ENCODE measurements around the gene ACOT13. TPM values are rescaled to one million over a fixed set of nuclear protein-coding genes. Genes with fewer than 3 reads are reported as not detected.
"Not testable (repeated sequence)": the region's sequence is repeated elsewhere in the genome, so short reads cannot be mapped to it uniquely, and the experiment has no call there.

The ACOT13 gene
- total RNA-seq, 1 experiment from 2014 or later: 79.2 TPM

- DNase-seq: no peak
- no peak overlapping the region for H3K4me2 ChIP-seq
- BruUV-seq (replicated peaks): no TSS peak
- peaks cover 10% of the 10 kb centered on the region for H3K4me1 ChIP-seq (replicated peaks; ENCODE audit: insufficient read depth)
- peaks cover 14% of the 10 kb centered on the region; the same call in 1 of the 2 replicates for H3K36me3 ChIP-seq (ENCODE audit: low read depth)
- H3K79me2 ChIP-seq (ENCODE audit: low read depth): peaks cover 16% of the 10 kb centered on the region
- intact Hi-C loops (cut with micrococcal nuclease; ENCODE audit: unreplicated experiment): no loop called here
- H2AFZ ChIP-seq: no peak overlapping the region
- TF ChIP-seq EZH2 (IDR thresholded peaks at IDR 0.05; ENCODE audit: low read depth): no peak
- TF ChIP-seq CTCF (conservative IDR thresholded peaks at IDR 0.05): no peak
- no peaks in the 10 kb centered on the region for H4K20me1 ChIP-seq (ENCODE audit: insufficient read depth)
- H3K9me2 ChIP-seq (ENCODE audit: insufficient read depth): no peaks in the 10 kb centered on the region
- no peak overlapping the region for H3K4me3 ChIP-seq
- POLR2A ChIA-PET (ENCODE audit: unreplicated experiment): no interaction called here
- H3F3A ChIP-seq (ENCODE audit: insufficient read depth, low read depth): peaks cover 10% of the 10 kb centered on the region
- H3K27me3 ChIP-seq (ENCODE audit: insufficient read depth, low read depth): no peaks in the 10 kb centered on the region
- no peak overlapping the region for H3K27ac ChIP-seq
- CTCF ChIA-PET: no interaction called here
- H3K9me3 ChIP-seq (ENCODE audit: insufficient read depth, low read depth): peaks cover 33% of the 10 kb centered on the region
These were observed 5.8 kb downstream of the ACOT13 start for GRCh38 chr6:24672620-24673182.

DNA sequence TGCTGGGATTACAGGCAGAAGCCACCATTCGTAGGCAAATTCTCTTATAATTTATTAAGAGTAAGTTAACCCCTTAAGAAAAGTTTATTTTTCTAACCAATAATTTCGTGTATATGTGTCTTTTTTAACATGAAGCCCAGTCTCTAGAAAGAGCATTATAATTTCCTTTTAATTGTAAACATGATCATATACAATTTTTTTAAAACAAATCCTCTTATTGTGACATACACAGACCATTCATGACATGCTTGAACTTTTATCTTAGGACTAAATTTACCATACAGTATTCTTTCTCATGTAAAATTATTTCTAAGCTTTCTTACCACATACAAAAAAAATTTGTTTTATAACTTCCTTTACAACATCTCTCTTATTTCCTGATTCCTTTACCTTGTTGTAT, 6.7 kb downstream of the ACOT13 start:
- Histone ChIP-seq H4K20me1 (ENCODE audit: insufficient read depth) (no peaks in the 10 kb centered on the region), H3K4me1 (replicated peaks; ENCODE audit: insufficient read depth) (peaks cover under 1% of the 10 kb centered on the region; the same call in 1 of the 2 replicates), H2AFZ (no peak overlapping the region), H3K79me2 (ENCODE audit: low read depth) (peaks cover 6% of the 10 kb centered on the region; the same call in 1 of the 2 replicates), H3K4me3 (no peak overlapping the region), H3K36me3 (ENCODE audit: low read depth) (peaks cover 14% of the 10 kb centered on the region; the same call in 1 of the 2 replicates), H3K4me2 (no peak overlapping the region), H3K9me2 (ENCODE audit: insufficient read depth) (no peaks in the 10 kb centered on the region), H3K27ac (no peak overlapping the region), H3F3A (ENCODE audit: insufficient read depth, low read depth) (peaks cover 5% of the 10 kb centered on the region; the same call in 1 of the 2 replicates), H3K9me3 (ENCODE audit: insufficient read depth, low read depth) (peaks cover 33% of the 10 kb centered on the region), H3K27me3 (ENCODE audit: insufficient read depth, low read depth) (no peaks in the 10 kb centered on the region)
- no peak for TF ChIP-seq EZH2 (IDR thresholded peaks at IDR 0.05; ENCODE audit: low read depth)
- TF ChIP-seq CTCF (conservative IDR thresholded peaks at IDR 0.05): no peak
- ChIA-PET CTCF (no interaction called here), POLR2A (ENCODE audit: unreplicated experiment) (no interaction called here)
- BruUV-seq (replicated peaks): no TSS peak
- intact Hi-C loops (cut with micrococcal nuclease; ENCODE audit: unreplicated experiment): no loop called here
- no peak for DNase-seq

DNA sequence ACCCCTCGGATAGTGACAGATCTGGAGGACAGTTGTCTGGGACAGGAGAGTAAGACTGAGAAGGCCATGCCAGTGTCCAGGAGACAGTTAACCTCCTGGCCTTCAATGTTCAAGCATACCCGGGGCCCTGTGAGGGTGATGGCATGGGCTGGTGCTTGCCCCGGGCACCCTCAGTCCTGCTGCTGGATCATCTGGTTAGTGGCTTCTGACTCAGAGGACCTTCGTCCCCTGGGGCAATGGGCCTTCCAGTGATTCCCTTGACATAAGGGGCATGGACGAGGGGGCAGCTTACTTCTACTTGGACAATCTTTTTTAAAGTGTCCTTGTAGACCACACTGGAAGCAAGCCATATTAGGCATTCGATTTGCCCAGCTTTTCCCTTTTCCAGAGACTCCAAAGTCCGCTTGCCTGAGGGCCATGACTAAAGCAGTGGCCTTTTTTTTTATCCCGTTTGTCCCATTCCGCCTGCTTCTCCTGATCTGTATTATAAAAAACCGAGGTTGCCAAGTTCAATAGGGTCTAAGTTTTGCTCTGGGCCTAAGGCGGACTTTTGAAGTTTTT, 12.0 kb downstream of the ACOT13 start:
- intact Hi-C loops (cut with micrococcal nuclease; ENCODE audit: unreplicated experiment); BruUV-seq (replicated peaks); H3K9me3 ChIP-seq (ENCODE audit: insufficient read depth, low read depth); DNase-seq; H3K27ac ChIP-seq; H3K4me1 ChIP-seq (replicated peaks; ENCODE audit: insufficient read depth); H3K4me2 ChIP-seq; POLR2A ChIA-PET (ENCODE audit: unreplicated experiment); H4K20me1 ChIP-seq (ENCODE audit: insufficient read depth); H3K4me3 ChIP-seq; H3K79me2 ChIP-seq (ENCODE audit: low read depth); H2AFZ ChIP-seq; CTCF ChIA-PET; H3K36me3 ChIP-seq (ENCODE audit: low read depth); H3F3A ChIP-seq (ENCODE audit: insufficient read depth, low read depth); H3K9me2 ChIP-seq (ENCODE audit: insufficient read depth); H3K27me3 ChIP-seq (ENCODE audit: insufficient read depth, low read depth): not testable (repeated sequence)

DNA sequence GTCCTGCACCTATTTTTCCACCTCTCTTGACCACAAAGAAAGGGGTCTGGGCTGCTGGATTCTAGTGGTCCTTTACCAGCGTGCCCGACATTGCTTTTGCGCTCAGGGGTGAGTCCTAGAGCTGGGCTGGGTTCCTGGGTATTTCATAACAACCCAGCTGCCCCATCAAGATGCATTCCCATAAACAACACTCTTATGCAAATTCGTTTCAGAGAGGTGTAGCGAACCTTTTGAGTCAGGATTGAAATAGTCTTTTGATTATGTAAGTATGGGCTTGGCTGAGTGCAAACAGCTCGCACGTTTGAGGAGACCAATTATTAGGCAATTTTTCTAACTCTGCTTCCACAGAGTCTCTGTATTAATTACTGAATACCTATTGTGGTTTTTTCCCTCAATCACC, 13.7 kb downstream of the ACOT13 start:
- intact Hi-C loops (cut with micrococcal nuclease; ENCODE audit: unreplicated experiment): no loop called here
- H4K20me1 ChIP-seq (ENCODE audit: insufficient read depth): no peaks in the 10 kb centered on the region

More for the DNA sequence above, 13.7 kb downstream of the ACOT13 start:
- Histone ChIP-seq H2AFZ (no peak overlapping the region), H3K79me2 (ENCODE audit: low read depth) (no peaks in the 10 kb centered on the region), H3K27me3 (ENCODE audit: insufficient read depth, low read depth) (no peaks in the 10 kb centered on the region), H3K4me1 (replicated peaks; ENCODE audit: insufficient read depth) (no peaks in the 10 kb centered on the region), H3K9me2 (ENCODE audit: insufficient read depth) (no peaks in the 10 kb centered on the region), H3K36me3 (ENCODE audit: low read depth) (no peaks in the 10 kb centered on the region), H3K4me3 (no peak overlapping the region), H3F3A (ENCODE audit: insufficient read depth, low read depth) (no peaks in the 10 kb centered on the region), H3K9me3 (ENCODE audit: insufficient read depth, low read depth) (no peaks in the 10 kb centered on the region), H3K27ac (no peak overlapping the region), H3K4me2 (no peak overlapping the region)
- POLR2A ChIA-PET (ENCODE audit: unreplicated experiment): no interaction called here
- TF ChIP-seq CTCF (conservative IDR thresholded peaks at IDR 0.05): no peak
- no peak for TF ChIP-seq EZH2 (IDR thresholded peaks at IDR 0.05; ENCODE audit: low read depth)
- no TSS peak for BruUV-seq (replicated peaks)
- DNase-seq: no peak
- CTCF ChIA-PET: no interaction called here
